ENCODE results near the gene CIAO2B. TPM values are rescaled to one million over a fixed set of nuclear protein-coding genes. Genes with fewer than 3 reads are reported as not detected.

Gene CIAO2B
- polyA plus RNA-seq, 1 experiment, result 131 TPM

- Histone ChIP-seq H3K9me3 (ENCODE audit: control insufficient read depth, insufficient read depth, low read length) (peaks cover under 1% of the 10 kb centered on the region; the same call in 1 of the 2 replicates), H3K27ac (ENCODE audit: low read depth, low read length) (no peak overlapping the region), H3K4me3 (ENCODE audit: low read depth, low read length) (no peak overlapping the region), H3K27me3 (ENCODE audit: control insufficient read depth, insufficient read depth, low read length) (peaks cover 38% of the 10 kb centered on the region)
- POLR2A ChIA-PET, result interaction anchor here (1.2 kb wide), 1 partner anchor 13 kb away, joined by 4 read pairs; no protein-coding TSS in a partner anchor
- CTCF ChIA-PET, result interaction anchor here (1.3 to 2.4 kb wide), 4 partner anchors 9 to 11 kb away, joined by 3 to 9 read pairs (median 5); no protein-coding TSS in a partner anchor
- DNase-seq (ENCODE audit: low read depth, low spot score), result no peak
- no peak for TF ChIP-seq CTCF (IDR thresholded peaks at IDR 0.05; ENCODE audit: low read depth, low read length)
These were observed 15.8 kb downstream of the CIAO2B start for GRCh38 chr16:66918355-66918754.

GRCh38 chr16:66917741-66918140 is 16.5 kb downstream of the CIAO2B start:
- POLR2A ChIA-PET, result no interaction called here
- TF ChIP-seq CTCF (IDR thresholded peaks at IDR 0.05; ENCODE audit: low read depth, low read length), result no peak
- Histone ChIP-seq H3K9me3 (ENCODE audit: control insufficient read depth, insufficient read depth, low read length) (no peaks in the 10 kb centered on the region; the same call in 1 of the 2 replicates), H3K4me3 (ENCODE audit: low read depth, low read length) (no peak overlapping the region), H3K27ac (ENCODE audit: low read depth, low read length) (no peak overlapping the region), H3K27me3 (ENCODE audit: control insufficient read depth, insufficient read depth, low read length) (peaks cover 38% of the 10 kb centered on the region)
- CTCF ChIA-PET, result interaction anchor here (1.3 to 2.4 kb wide), 2 partner anchors 8 to 9 kb away, joined by 3 to 9 read pairs; no protein-coding TSS in a partner anchor
- no peak for DNase-seq (ENCODE audit: low read depth, low spot score)

- CTCF ChIA-PET, result interaction anchor here (0.7 kb wide), 1 partner anchor 416 kb away, joined by 3 read pairs; no protein-coding TSS in a partner anchor
- no peak for DNase-seq (ENCODE audit: low read depth, low spot score)
- Histone ChIP-seq H3K27ac (ENCODE audit: low read depth, low read length) (no peak overlapping the region), H3K9me3 (ENCODE audit: control insufficient read depth, insufficient read depth, low read length) (no peaks in the 10 kb centered on the region; the same call in 1 of the 2 replicates), H3K4me3 (ENCODE audit: low read depth, low read length) (no peak overlapping the region), H3K27me3 (ENCODE audit: control insufficient read depth, insufficient read depth, low read length) (peaks cover 35% of the 10 kb centered on the region)
- no peak for TF ChIP-seq CTCF (IDR thresholded peaks at IDR 0.05; ENCODE audit: low read depth, low read length)
- POLR2A ChIA-PET, result no interaction called here
These were observed 17.7 kb downstream of the CIAO2B start for GRCh38 chr16:66916518-66916917.

GRCh38 chr16:66915041-66915440 is 19.2 kb downstream of the CIAO2B start:
- H3K4me3 ChIP-seq (ENCODE audit: low read depth, low read length), result no peak overlapping the region
- H3K9me3 ChIP-seq (ENCODE audit: control insufficient read depth, insufficient read depth, low read length), result no peaks in the 10 kb centered on the region; the same call in 1 of the 2 replicates
- ChIA-PET POLR2A (no interaction called here), CTCF (no interaction called here)
- TF ChIP-seq CTCF (IDR thresholded peaks at IDR 0.05; ENCODE audit: low read depth, low read length), result no peak
- no peak overlapping the region for H3K27ac ChIP-seq (ENCODE audit: low read depth, low read length)
- DNase-seq (ENCODE audit: low read depth, low spot score), result no peak
- H3K27me3 ChIP-seq (ENCODE audit: control insufficient read depth, insufficient read depth, low read length), result peaks cover 26% of the 10 kb centered on the region

GRCh38 chr16:66914541-66914940 is 19.7 kb downstream of the CIAO2B start:
- CTCF ChIA-PET, result no interaction called here
- Histone ChIP-seq H3K27ac (ENCODE audit: low read depth, low read length) (no peak overlapping the region), H3K4me3 (ENCODE audit: low read depth, low read length) (no peak overlapping the region), H3K27me3 (ENCODE audit: control insufficient read depth, insufficient read depth, low read length) (peaks cover 21% of the 10 kb centered on the region), H3K9me3 (ENCODE audit: control insufficient read depth, insufficient read depth, low read length) (no peaks in the 10 kb centered on the region; the same call in 1 of the 2 replicates)
- no peak for DNase-seq (ENCODE audit: low read depth, low spot score)
- POLR2A ChIA-PET, result no interaction called here
- no peak for TF ChIP-seq CTCF (IDR thresholded peaks at IDR 0.05; ENCODE audit: low read depth, low read length)
